ENCODE measurements around the gene CYTH3.
"Not testable (repeated sequence)": the region's sequence is repeated elsewhere in the genome, so short reads cannot be mapped to it uniquely, and the experiment has no call there.

The CYTH3 gene

DNA sequence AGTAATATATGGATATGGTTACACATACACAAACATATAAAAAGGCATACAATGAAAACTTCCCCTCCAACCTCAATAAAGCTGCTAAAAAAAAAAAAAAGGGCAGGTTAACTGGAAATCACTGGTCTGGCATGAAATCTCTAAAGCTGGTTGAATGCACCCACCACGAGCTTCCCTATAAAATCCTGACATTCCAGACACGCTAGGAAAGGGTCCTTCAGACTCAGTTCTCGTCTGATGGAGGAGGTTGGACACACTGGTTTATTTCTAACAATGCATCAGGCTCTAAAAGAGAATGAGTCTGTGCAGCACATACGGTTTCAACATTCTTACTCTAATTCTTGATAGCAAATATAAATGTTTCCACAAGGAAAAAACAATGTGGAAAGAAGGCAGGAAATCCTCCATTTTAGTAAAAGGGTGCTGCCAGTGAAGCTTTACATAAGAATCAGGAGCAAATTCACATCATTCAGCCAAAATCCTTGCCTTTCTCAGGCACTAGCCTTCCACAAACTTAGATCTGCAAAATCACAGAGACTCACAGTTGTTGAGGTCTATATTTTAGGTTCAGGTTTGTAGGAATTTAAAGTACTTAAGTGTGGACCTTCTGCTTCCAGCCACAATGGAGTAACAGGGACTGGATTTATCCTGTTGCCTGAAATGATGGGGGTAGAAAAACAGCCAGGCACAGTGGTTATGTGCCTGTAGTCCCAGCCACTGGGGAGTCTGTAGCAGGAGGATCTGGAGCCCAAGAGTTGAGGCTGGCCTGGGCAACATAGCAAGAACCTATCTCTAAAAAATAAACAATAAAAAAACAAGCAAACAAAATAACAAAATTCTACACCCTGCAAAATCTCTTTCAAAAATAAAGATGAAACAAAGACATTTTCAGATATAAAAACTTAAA is 73.5 kb downstream of the CYTH3 start:
- DNase-seq (ENCODE audit: low read depth in 4 of 4, low spot score in 1 of 4) = no peak

DNA sequence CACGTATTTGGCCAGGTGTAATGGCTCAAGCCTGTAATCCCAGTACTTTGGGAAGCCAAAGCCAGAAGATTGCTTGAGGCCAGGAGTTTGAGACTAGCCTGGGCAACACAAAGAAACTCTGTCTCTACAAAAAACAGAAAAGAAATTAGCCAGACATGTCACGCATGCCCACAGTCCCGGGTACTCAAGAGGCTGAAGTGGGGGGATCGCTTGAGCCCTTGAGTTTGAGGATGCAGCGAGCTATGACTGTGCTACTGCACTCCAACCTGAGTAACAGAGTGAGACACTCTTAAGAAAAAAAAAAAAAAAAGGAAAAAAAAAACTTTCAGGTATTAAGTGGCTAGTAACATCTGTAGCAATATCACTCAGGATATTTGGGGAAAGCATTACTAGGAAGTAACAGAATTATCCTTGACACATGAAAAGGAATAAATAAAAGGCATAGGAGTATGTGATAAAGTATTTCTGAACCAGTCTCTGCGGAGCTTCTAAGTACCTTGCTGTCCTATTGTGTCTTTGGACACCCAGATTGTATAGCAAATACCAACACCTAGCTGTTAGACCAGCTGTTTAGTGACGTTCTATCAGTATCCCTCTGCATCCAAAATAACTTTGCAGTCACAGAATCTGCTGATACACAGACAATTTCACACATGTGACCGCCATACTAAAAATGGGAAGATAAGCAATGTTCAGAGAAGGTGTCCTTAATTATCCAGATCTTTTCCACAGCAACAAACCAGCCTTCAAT is 74.4 kb downstream of the CYTH3 start:
- DNase-seq (ENCODE audit: low read depth in 4 of 4, low spot score in 1 of 4) = no peak

- no peak for DNase-seq (ENCODE audit: low read depth in 4 of 4, low spot score in 1 of 4)
These were observed 78.7 kb downstream of the CYTH3 start for GRCh38 chr7:6193709-6194108.

DNA sequence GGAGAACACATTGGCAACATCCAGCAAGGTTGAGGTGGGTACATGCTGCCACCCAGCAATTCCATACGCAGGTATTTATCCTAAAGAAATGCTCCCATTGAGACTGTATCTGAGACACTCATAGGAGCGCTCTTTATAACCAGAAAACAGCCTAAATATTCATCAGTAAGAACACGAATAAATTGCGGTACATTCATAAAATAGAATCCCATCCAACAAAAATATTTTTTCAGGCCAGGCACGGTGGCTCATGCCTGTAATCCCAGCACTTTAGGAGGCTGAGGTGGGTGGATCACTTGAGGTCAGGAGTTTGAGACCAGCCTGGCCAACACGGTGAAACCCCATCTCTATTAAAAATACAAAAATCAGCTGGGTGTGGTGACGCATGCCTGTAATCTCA is 81.9 kb downstream of the CYTH3 start:
- not testable (repeated sequence) for DNase-seq (ENCODE audit: low read depth in 4 of 4, low spot score in 1 of 4)

- DNase-seq (ENCODE audit: low read depth in 4 of 4, low spot score in 1 of 4) = no peak
These were observed 84.0 kb downstream of the CYTH3 start for GRCh38 chr7:6188389-6188788.

GRCh38 chr7:6186577-6186976 is 85.8 kb downstream of the CYTH3 start:
- DNase-seq (ENCODE audit: low read depth in 4 of 4, low spot score in 1 of 4) = no peak

GRCh38 chr7:6182993-6183392 is 89.4 kb downstream of the CYTH3 start:
- no peak for DNase-seq (ENCODE audit: low read depth in 4 of 4, low spot score in 1 of 4)

GRCh38 chr7:6181136-6181535 is 91.3 kb downstream of the CYTH3 start:
- no peak for DNase-seq (ENCODE audit: low read depth in 4 of 4, low spot score in 1 of 4)

- no peak for DNase-seq (ENCODE audit: low read depth in 4 of 4, low spot score in 1 of 4)
These were observed 92.1 kb downstream of the CYTH3 start for GRCh38 chr7:6180344-6180725.

- no peak for DNase-seq (ENCODE audit: low read depth in 4 of 4, low spot score in 1 of 4)
These were observed 92.6 kb downstream of the CYTH3 start for GRCh38 chr7:6179620-6180343.

- no peak for DNase-seq (ENCODE audit: low read depth in 4 of 4, low spot score in 1 of 4)
These were observed 94.0 kb downstream of the CYTH3 start for GRCh38 chr7:6178298-6179029.

DNA sequence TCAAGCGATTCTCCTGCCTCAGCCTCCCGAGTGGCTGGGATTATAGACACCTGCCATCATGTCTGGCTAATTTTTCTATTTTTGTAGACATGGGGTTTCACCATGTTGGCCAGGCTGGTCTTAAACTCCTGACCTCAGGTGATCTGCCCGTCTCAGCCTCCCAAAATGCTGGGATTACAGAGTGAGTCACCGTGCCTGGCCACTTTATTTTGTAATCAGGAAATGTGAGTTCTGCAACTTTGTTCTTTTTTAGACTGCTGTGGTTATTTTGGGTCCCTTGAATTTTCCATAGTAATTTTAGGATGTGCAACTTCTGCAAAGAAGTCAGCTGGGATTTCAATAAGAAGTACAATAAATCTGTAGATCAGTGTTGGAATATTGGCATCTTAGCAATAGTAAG is 96.8 kb downstream of the CYTH3 start:
- DNase-seq (ENCODE audit: low read depth in 4 of 4, low spot score in 1 of 4) = no peak

DNA sequence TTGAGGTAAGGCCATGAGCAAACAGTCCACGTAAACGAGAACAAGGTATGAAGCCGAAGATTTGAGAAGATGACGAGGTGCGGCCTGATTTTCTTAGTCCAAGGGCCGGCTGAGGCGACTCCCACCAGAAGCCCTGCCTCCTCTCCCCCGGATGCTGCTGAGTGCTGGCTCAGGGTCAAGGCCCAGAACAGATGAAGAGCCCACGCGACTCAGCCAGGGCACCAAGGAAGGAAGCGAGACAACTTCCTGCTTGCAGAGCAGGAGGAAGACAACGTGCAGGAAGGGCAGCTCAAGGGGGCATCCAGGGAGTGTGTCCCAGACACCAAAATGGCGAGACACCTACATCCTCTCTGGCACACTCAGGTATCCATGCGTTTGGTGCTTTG is 99.5 kb downstream of the CYTH3 start:
- no peak for DNase-seq (ENCODE audit: low read depth in 4 of 4, low spot score in 1 of 4)

DNA sequence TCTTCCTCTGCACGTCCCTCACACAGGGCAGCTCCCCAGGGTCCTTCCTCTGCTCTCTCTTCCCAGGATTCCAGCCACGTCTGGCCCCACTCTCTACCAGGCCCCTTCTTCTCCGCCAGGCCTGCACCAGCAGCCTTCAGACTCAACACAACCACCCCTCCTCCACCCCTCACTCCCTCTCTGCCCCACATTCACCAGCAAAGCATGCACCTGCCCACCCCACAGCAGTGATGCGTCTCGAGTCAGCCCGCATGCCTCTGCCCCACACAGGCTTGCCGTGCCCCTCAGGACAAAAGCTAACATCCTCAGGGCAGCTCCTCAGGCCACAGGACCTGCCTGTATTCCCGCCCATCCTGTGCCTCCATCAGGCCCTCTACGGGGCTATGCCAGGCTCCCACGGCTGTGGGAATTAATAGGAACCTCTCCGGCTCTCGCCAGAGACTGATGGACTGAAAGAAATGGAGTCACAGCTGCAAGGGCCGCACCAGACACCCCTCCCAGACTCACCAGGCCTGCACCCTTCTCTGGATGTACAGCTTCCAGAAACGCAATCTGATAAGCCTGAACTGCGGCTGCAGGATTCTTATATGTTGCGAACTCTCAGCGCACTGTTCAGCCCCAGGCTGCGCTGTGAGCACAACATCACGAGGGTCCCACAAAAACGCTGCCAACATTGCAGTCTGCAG is 100.1 kb downstream of the CYTH3 start:
- no peak for DNase-seq (ENCODE audit: low read depth in 4 of 4, low spot score in 1 of 4)

GRCh38 chr7:6171532-6172223 is 100.7 kb downstream of the CYTH3 start:
- DNase-seq (ENCODE audit: low read depth in 4 of 4, low spot score in 1 of 4) = no peak

GRCh38 chr7:6170571-6171531 is 101.6 kb downstream of the CYTH3 start:
- DNase-seq (ENCODE audit: low read depth in 4 of 4, low spot score in 1 of 4) = no peak

GRCh38 chr7:6169805-6170520 is 102.5 kb downstream of the CYTH3 start:
- DNase-seq (ENCODE audit: low read depth in 4 of 4, low spot score in 1 of 4) = no peak

DNA sequence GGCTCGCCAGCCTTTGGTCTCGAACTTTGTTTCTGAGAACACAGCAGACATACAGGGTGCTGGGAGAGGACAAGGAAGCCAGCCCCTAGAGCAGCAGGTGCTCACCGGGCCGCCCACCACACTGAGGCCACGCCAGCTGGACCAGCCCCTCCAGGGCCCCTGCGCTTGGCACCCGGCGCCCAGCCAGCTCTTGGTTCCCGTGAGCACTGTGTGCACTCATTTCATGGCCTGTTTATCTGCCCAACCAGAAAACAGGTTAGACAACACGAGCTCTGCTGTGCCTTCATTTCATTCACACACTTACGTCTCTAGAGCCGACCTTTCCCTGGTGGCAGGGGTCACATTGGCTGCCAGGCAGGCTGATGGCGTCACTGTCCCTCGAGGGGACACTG is 104.0 kb downstream of the CYTH3 start:
- DNase-seq (ENCODE audit: low read depth in 4 of 4, low spot score in 1 of 4) = no peak
